GM04503 (cell line): ENCODE data around the gene IL18R1.

ENCODE experiments used
- DNase-seq: peaks from one replicate; pipeline ENCODE4 v3.0.0-alpha.2; 2012; ENCODE audit warnings: low read depth

Gene IL18R1

GRCh38 chr2:102433973-102434654, 78.5 kb downstream of the IL18R1 start:
- no peak for DNase-seq

- no peak for DNase-seq
Measured at GRCh38 chr2:102434655-102435381, 79.2 kb downstream of the IL18R1 start.

GRCh38 chr2:102435741-102436140, 80.1 kb downstream of the IL18R1 start:
- DNase-seq, result no peak

- DNase-seq, result no peak
Measured at GRCh38 chr2:102436323-102436722, 80.7 kb downstream of the IL18R1 start.

- DNase-seq, result no peak
Measured at GRCh38 chr2:102437122-102437521, 81.5 kb downstream of the IL18R1 start.

DNA sequence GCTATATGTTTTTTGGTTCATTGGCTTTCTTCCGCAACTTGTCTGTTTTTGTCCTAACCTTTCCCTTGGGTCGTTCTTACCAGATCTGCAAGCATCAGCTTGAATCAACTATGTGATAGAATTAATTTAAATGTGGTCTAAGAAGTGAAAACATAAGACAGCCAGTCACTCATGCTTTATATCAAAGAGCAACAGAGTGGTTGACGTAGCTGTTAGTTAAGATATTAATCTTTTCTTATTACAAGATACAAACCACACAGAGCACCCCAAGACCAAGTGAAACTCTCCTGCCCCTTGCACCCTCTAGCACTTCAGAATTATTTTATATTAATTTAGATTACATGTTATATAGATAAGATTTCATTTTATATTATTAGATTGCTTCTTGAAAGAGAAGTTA, 82.5 kb downstream of the IL18R1 start:
- no peak for DNase-seq

GRCh38 chr2:102438578-102438977, 83.0 kb downstream of the IL18R1 start:
- DNase-seq, result no peak

- DNase-seq, result no peak
Measured at GRCh38 chr2:102439065-102439695, 83.6 kb downstream of the IL18R1 start.

DNA sequence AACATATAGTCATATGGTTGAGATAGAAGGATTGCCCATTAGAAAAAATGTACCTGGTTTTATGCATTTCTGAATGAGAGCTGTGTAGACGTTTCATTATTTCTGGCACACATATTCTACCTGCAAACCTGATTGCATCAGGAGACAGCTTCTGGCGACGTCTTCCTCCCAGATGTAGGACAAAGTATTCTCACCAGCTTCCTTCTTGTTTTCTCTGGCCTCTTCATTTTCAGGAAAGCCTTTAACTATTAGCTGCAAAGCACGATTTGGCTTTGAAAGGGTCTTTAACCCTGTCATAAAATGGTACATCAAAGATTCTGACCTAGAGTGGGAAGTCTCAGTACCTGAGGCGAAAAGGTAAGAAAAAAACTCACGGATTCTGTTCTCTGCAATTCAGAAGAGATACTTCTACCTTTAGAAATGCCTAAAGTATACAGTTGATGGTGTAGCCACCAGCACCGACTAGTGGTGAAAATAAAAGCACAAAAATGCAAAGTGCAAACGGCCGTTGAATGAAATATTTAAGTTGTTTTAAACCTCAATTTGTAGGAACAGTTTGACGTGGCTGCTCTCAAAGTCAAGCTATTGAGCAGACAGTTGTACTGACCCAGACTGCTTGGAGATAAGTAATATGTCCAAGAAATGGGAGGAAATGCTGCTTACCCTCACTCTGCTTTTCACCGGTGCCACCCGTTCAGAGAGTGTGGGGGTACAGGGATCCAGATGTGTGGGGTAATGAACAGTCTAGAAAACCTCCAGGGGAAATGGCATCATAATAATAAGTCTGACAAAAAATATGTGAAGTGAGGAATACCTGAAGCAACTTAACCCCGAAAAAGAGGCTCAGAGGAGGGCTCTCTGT, 87.6 kb downstream of the IL18R1 start:
- DNase-seq, result no peak

GRCh38 chr2:102444233-102444632, 88.6 kb downstream of the IL18R1 start:
- DNase-seq, result no peak

- DNase-seq, result no peak
Measured at GRCh38 chr2:102446936-102447335, 91.3 kb downstream of the IL18R1 start.
